Astrocyte (in vitro differentiated cells and primary cell): ENCODE results near the gene CST8. TPM values are rescaled to one million over a fixed set of nuclear protein-coding genes. Genes with fewer than 3 reads are reported as not detected.

Experiments used
- DNase-seq: peaks from one replicate; pipeline ENCODE4 v3.0.0-alpha.2; 2010; ENCODE audit warnings: low read depth
- FAIRE-seq: peaks from 2 replicates; lab custom pipeline; 2011; peaks lifted over from hg19 to GRCh38; lab: Jason Lieb, UNC
- H2AFZ ChIP-seq: 2 replicates; pipeline ENCODE4 v1.6.0; 2012; ENCODE audit warnings: low read depth, low read length, inconsistent platforms
- H3K27ac ChIP-seq: 2 replicates; pipeline ENCODE4 v1.5.1; 2011; ENCODE audit warnings: low read depth, low read length, inconsistent platforms
- H3K27me3 ChIP-seq: 2 replicates; pipeline ENCODE4 v1.6.0; 2011; ENCODE audit warnings: low read length, inconsistent platforms; ENCODE audit not compliant: insufficient read depth
- H3K36me3 ChIP-seq: 2 replicates; pipeline ENCODE4 v1.5.1; 2011; ENCODE audit warnings: low read length, inconsistent platforms; ENCODE audit not compliant: insufficient read depth
- H3K4me1 ChIP-seq: 2 replicates; pipeline ENCODE4 v1.5.1; 2011; ENCODE audit warnings: low read length, inconsistent platforms; ENCODE audit not compliant: insufficient read depth
- H3K4me2 ChIP-seq: 2 replicates; pipeline ENCODE4 v1.6.0; 2012; ENCODE audit warnings: low read length, inconsistent platforms
- H3K4me3 ChIP-seq: 2 replicates; pipeline ENCODE4 v1.5.1; 2011; ENCODE audit warnings: low read depth, mild to moderate bottlenecking, low read length, inconsistent platforms; ENCODE audit not compliant: insufficient read depth
- H3K79me2 ChIP-seq: 2 replicates; pipeline ENCODE4 v1.6.0; 2012; ENCODE audit warnings: mild to moderate bottlenecking, low read length, inconsistent platforms; ENCODE audit not compliant: insufficient read depth
- H3K9ac ChIP-seq: 2 replicates; pipeline ENCODE4 v1.6.0; 2012; ENCODE audit warnings: mild to moderate bottlenecking, low read length, inconsistent platforms
- H3K9me3 ChIP-seq: 2 replicates; pipeline ENCODE4 v1.5.1; 2012; ENCODE audit warnings: low read depth, mild to moderate bottlenecking, low read length, inconsistent platforms; ENCODE audit not compliant: insufficient read depth
- H4K20me1 ChIP-seq: 2 replicates; pipeline ENCODE4 v1.6.0; 2012; ENCODE audit warnings: low read length, inconsistent platforms; ENCODE audit not compliant: insufficient read depth
- H3K27ac Mint-ChIP-seq: one replicate; pipeline ENCODE4 v1.8.0; 2021; ENCODE audit warnings: mild to moderate bottlenecking, mixed read lengths; ENCODE audit not compliant: unreplicated experiment
- H3K27me3 Mint-ChIP-seq: one replicate; pipeline ENCODE4 v1.8.0; 2021; ENCODE audit warnings: low read depth, mixed read lengths; ENCODE audit not compliant: unreplicated experiment
- H3K36me3 Mint-ChIP-seq: one replicate; pipeline ENCODE4 v1.8.0; 2021; ENCODE audit warnings: low read depth, mixed read lengths; ENCODE audit not compliant: unreplicated experiment
- H3K4me1 Mint-ChIP-seq: one replicate; pipeline ENCODE4 v1.8.0; 2021; ENCODE audit warnings: low read depth, mixed read lengths; ENCODE audit not compliant: unreplicated experiment
- H3K4me3 Mint-ChIP-seq: one replicate; pipeline ENCODE4 v1.8.0; 2021; ENCODE audit warnings: mild to moderate bottlenecking, moderate library complexity, mixed read lengths; ENCODE audit not compliant: unreplicated experiment
- H3K9me3 Mint-ChIP-seq: one replicate; pipeline ENCODE4 v1.8.0; 2021; ENCODE audit warnings: mild to moderate bottlenecking, mixed read lengths; ENCODE audit not compliant: unreplicated experiment
- CTCF ChIP-seq: IDR thresholded peaks from 2 replicates; pipeline ENCODE4 v1.5.1; 2011; ENCODE audit warnings: low read depth, mild to moderate bottlenecking, inconsistent platforms, low read length, moderate library complexity; ENCODE audit not compliant: insufficient read depth
- EZH2 ChIP-seq: IDR thresholded peaks from 2 replicates; pipeline ENCODE4 v1.6.1; 2012; ENCODE audit warnings: mild to moderate bottlenecking, low read length, inconsistent platforms; ENCODE audit not compliant: insufficient read depth
- total RNA-seq: library from RNA; stranded (reverse); gene quantifications from 2 replicates; pipeline ENCODE4 v1.2.1, GENCODE V29; 2021

Gene CST8
- total RNA-seq, 1 donor from 2014 or later, result not detected

DNA sequence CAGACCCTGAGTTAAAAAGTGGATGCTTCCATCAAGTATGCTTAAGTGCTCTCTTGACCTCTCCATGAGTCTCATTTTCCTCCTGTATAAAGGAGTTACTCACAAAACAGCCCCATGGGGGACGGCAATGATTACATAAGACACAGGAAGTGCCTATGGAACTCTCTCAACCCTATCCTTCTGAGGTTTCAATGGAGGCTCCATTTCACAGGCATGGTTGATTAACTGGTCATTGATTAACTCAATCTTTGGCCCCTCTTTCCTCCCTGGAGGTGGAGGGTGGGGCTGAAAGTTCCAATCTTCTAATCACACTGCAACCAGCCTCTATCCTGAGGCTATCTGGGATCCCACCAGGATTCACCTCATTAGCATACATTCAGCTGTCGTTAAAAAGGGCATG lies 29.3 kb downstream of the CST8 start:
- Histone ChIP-seq H3K27ac (no peak overlapping the region), H3K27me3 (no peaks in the 10 kb centered on the region), H3K4me2 (no peak overlapping the region), H3K79me2 (no peaks in the 10 kb centered on the region), H3K9ac (no peak overlapping the region), H4K20me1 (no peaks in the 10 kb centered on the region), H3K36me3 (no peaks in the 10 kb centered on the region), H3K4me3 (no peak overlapping the region), H2AFZ (no peak overlapping the region), H3K9me3 (peaks cover 8% of the 10 kb centered on the region), H3K4me1 (no peaks in the 10 kb centered on the region)
- Mint-ChIP-seq H3K36me3 (peaks cover 1% of the 10 kb centered on the region), H3K27me3 (peaks cover 7% of the 10 kb centered on the region), H3K9me3 (peaks cover 4% of the 10 kb centered on the region), H3K27ac (no peak overlapping the region), H3K4me1 (no peaks in the 10 kb centered on the region), H3K4me3 (no peak overlapping the region)
- DNase-seq (no peak), FAIRE-seq (no peak)
- TF ChIP-seq EZH2, result no peak
- no peak for TF ChIP-seq CTCF

DNA sequence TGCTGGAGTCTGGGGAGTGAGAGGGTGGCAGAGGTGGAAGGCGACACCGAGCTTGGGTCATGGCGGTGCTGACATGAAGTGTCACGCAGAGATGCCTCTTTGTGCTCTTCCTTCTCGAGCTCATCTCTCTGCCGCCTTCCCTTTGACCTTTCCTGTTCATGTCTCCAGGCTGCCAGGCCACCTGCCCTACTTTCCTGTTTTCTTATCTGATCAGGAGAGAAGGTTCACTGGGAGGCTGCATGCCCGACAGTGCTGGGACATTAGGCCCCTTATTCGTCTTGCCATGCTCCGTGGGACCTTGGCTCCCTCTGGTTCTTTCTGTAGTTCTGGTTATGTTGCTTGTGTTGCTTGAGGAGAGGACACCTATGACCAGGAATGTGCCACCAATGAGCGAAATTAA lies 33.2 kb downstream of the CST8 start:
- Histone ChIP-seq H3K4me1 (no peaks in the 10 kb centered on the region), H3K4me2 (no peak overlapping the region), H3K27me3 (no peaks in the 10 kb centered on the region), H3K79me2 (no peaks in the 10 kb centered on the region), H2AFZ (no peak overlapping the region), H3K36me3 (no peaks in the 10 kb centered on the region), H3K9ac (no peak overlapping the region), H3K27ac (no peak overlapping the region), H3K4me3 (no peak overlapping the region), H4K20me1 (no peaks in the 10 kb centered on the region), H3K9me3 (peaks cover 6% of the 10 kb centered on the region)
- Mint-ChIP-seq H3K4me3 (no peak overlapping the region), H3K4me1 (no peaks in the 10 kb centered on the region), H3K27ac (no peak overlapping the region), H3K36me3 (peaks cover 3% of the 10 kb centered on the region), H3K27me3 (peaks cover 2% of the 10 kb centered on the region), H3K9me3 (peaks cover 10% of the 10 kb centered on the region)
- DNase-seq (no peak), FAIRE-seq (no peak)
- TF ChIP-seq CTCF, result no peak
- no peak for TF ChIP-seq EZH2

DNA sequence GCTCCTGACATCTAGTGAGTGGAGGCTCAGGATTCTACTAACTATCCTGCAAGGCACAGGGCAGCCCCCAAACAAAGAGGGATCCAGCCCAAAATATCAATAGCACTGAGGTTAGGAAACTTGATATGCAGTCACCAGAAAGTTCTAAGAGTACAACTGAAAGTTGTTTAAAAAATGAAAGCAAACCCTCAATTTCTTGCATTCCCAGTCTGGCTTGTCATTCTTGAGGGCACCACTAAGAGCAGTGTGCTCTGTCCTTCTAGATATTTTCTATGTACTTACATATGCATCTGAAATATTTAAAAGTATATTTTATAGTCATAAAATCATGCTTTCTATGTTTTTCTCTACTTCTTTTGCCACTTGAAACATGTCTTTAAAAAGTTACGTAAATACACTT lies 35.9 kb downstream of the CST8 start:
- Histone ChIP-seq H3K79me2 (no peaks in the 10 kb centered on the region), H3K27ac (no peak overlapping the region), H4K20me1 (no peaks in the 10 kb centered on the region), H3K9ac (no peak overlapping the region), H3K4me1 (no peaks in the 10 kb centered on the region), H2AFZ (no peak overlapping the region), H3K36me3 (no peaks in the 10 kb centered on the region), H3K4me3 (no peak overlapping the region), H3K4me2 (no peak overlapping the region), H3K27me3 (no peaks in the 10 kb centered on the region), H3K9me3 (no peaks in the 10 kb centered on the region)
- Mint-ChIP-seq H3K4me3 (no peak overlapping the region), H3K27ac (no peak overlapping the region), H3K4me1 (no peaks in the 10 kb centered on the region), H3K27me3 (no peaks in the 10 kb centered on the region), H3K36me3 (peaks cover 3% of the 10 kb centered on the region), H3K9me3 (peaks cover 8% of the 10 kb centered on the region)
- FAIRE-seq (no peak), DNase-seq (no peak)
- TF ChIP-seq CTCF (no peak), EZH2 (no peak)
